PFSK-1 (cell line): ENCODE results near the gene NMB.

ENCODE experiments used
- POLR2AphosphoS5 ChIP-seq: IDR thresholded peaks from 2 replicates; pipeline ENCODE4 v1.6.1; 2012; ENCODE audit warnings: low read depth, mild to moderate bottlenecking, control low read depth, low read length, moderate library complexity
- SIN3A ChIP-seq: IDR thresholded peaks from 2 replicates; pipeline ENCODE4 v1.6.1; 2012; ENCODE audit warnings: mild to moderate bottlenecking, low read length, moderate library complexity, borderline replicate concordance; ENCODE audit not compliant: insufficient read depth

DNA sequence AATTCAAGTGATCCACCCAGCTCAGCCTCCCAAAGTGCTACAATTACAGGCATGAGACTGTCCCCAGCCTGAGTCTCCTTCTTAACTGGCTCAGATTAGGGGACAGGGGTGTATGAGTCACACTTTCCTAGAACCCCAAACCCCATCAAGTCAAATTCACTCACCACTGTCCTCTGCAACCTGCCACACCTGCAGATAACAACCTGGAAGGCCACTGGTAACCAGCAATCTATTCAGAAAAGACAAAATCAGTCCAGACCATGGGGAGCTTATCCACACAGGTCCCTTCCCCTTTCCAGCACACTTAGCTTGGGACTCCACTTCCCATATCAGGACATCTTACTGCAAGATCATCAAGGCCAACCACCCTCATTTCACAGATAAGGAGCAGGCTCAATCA lies 10.3 kb downstream of the NMB start:
- TF ChIP-seq POLR2AphosphoS5 (no peak), SIN3A (no peak)
